Colonic mucosa (tissue), 4 donors: ENCODE results near the gene ARL2BP. TPM values are rescaled to one million over a fixed set of nuclear protein-coding genes. Genes with fewer than 3 reads are reported as not detected.
A peak's percentile ranks its signal among the peaks of the same experiment; 100 is the strongest.
"Not testable (repeated sequence)": the region's sequence is repeated elsewhere in the genome, so short reads cannot be mapped to it uniquely, and the experiment has no call there.

Experiments used
- DNase-seq: peaks from one replicate; pipeline ENCODE4 v3.0.0-alpha.2; 2020
- H3K27ac ChIP-seq: fragments of 200-600 bp; one replicate; pipeline ENCODE4 v1.8.0; 2021
- H3K27me3 ChIP-seq: fragments of 200-600 bp; one replicate; pipeline ENCODE4 v1.8.0; 2021
- H3K36me3 ChIP-seq: fragments of 200-600 bp; one replicate; pipeline ENCODE4 v1.8.0; 2021
- H3K4me1 ChIP-seq: fragments of 200-600 bp; one replicate; pipeline ENCODE4 v1.8.0; 2021; ENCODE audit warnings: mild to moderate bottlenecking
- H3K4me3 ChIP-seq: fragments of 200-600 bp; one replicate; pipeline ENCODE4 v1.8.0; 2021
- H3K9ac ChIP-seq, 2 donors: one replicate each; pipeline ENCODE4 v1.7.0; 2013; ENCODE audit warnings: control low read depth in 2 of 2, low read depth in 2 of 2, low read length in 2 of 2
- H3K9me3 ChIP-seq: fragments of 200-600 bp; one replicate; pipeline ENCODE4 v1.8.0; 2021
- intact Hi-C: fragments of 100-400 bp; cut with DNase I; formaldehyde crosslinking; loops from one replicate; pipeline ENCODE4 v1.14.1; 2022
- total RNA-seq, 2 donors: library from RNA; stranded (reverse); fragmentation: NEBNext Ultra II Directional in 1 of 2; extraction: Animal tissue kit (Norgen Biotek cat#: 25700) in 1 of 2; gene quantifications; one replicate each; pipeline ENCODE4 v1.2.1, GENCODE V29; 2021
- TF ChIP-seq, protein P1 (sequence below): fragments of 200-600 bp; IDR thresholded peaks from one replicate; pipeline ENCODE4 v1.8.0; 2022; ENCODE audit warnings: antibody characterized with exemption, mild to moderate bottlenecking
- donor health status: healthy.
- donor health status: DM: no; HTN: no; CAD: no.
- donor health status: DM: no; HTN: no; CAD: no.

The ARL2BP gene
- total RNA-seq, 2 donors from 2014 or later = 28.6 to 32.7 TPM

DNA sequence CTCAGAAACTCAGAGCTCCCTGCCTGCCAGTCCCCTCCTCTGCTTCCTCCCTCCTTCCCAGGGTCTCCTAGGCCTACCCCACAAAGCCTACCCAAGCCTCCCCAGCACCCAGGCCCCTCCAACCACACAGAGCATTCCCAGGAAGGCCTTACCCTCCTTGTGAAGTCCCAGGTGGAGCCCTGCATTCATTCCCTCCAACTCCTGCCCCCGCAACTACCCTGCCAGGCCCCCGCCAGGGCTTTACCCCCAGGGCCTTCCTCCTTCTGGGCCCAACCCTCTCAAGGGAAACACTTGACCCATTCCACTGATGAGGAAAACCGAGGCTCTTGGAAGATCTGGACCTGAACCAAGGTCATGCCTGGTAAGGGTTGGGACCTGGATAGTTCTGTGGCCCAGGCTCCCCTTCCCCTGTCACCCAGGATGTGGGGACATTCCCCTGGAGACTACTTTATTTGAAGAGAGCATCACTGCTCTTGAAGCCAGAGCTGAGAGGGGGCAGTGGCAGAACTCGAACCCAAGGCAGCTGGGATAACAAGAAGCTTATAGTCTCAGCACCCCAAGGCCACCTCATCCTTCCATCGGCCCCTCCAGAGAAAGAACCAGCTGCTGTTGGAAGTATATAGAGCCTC, 26.9 kb downstream of the ARL2BP start:
- Histone ChIP-seq H3K9ac (no peak overlapping the region), H3K27me3 (no peaks in the 10 kb centered on the region), H3K27ac (no peak overlapping the region), H3K9me3 (no peaks in the 10 kb centered on the region), H3K36me3 (no peaks in the 10 kb centered on the region), H3K4me1 (peaks cover 4% of the 10 kb centered on the region), H3K4me3 (no peak overlapping the region)
- intact Hi-C loops = no loop called here
- TF ChIP-seq, protein P1, sequence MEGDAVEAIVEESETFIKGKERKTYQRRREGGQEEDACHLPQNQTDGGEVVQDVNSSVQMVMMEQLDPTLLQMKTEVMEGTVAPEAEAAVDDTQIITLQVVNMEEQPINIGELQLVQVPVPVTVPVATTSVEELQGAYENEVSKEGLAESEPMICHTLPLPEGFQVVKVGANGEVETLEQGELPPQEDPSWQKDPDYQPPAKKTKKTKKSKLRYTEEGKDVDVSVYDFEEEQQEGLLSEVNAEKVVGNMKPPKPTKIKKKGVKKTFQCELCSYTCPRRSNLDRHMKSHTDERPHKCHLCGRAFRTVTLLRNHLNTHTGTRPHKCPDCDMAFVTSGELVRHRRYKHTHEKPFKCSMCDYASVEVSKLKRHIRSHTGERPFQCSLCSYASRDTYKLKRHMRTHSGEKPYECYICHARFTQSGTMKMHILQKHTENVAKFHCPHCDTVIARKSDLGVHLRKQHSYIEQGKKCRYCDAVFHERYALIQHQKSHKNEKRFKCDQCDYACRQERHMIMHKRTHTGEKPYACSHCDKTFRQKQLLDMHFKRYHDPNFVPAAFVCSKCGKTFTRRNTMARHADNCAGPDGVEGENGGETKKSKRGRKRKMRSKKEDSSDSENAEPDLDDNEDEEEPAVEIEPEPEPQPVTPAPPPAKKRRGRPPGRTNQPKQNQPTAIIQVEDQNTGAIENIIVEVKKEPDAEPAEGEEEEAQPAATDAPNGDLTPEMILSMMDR = no peak
- no peak for DNase-seq

DNA sequence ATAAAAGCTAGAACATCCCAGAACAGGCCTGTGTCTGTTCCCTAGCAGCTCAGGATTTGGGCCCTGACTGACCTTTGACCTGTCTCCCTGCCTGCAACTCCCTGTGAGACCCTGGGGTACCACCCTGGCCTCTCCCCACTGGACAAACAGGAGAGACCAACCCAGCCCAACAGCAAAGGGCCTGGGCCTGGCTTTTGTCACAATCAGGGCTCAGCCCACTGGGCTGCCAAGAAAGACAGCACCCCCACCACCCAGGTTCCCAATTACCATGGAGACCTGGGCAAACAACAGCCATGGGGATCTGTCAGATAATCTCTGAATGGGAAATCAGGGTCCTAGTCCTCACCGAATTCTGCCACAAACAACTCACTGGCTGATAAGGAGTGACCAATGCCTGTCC, 28.3 kb downstream of the ARL2BP start:
- Histone ChIP-seq H3K27me3 (no peaks in the 10 kb centered on the region), H3K4me1 (peaks cover 9% of the 10 kb centered on the region)

DNA sequence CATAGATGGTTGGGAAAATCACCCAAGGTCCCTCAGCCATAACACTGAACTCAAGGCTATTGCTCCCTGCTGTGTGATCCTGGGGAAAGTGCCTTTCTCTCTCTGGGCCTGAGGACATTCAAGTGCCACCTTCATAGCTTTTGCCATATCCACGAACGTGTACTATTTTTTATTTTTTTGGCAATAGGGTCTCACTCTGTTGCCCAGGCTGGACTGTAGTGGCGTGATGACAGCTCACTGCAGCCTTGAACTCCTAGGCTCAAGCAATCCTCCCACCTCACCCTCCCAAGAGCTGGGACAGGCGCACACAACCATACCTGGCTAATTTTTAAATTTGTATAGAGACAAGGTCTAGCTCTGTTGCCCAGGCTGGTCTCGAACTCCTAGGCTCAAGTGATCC, 28.8 kb downstream of the ARL2BP start:
- Histone ChIP-seq H3K9ac (no peak overlapping the region), H3K27ac (no peak overlapping the region), H3K4me1 (peaks cover 9% of the 10 kb centered on the region), H3K9me3 (no peaks in the 10 kb centered on the region), H3K36me3 (no peaks in the 10 kb centered on the region), H3K4me3 (no peak overlapping the region), H3K27me3 (no peaks in the 10 kb centered on the region)
- TF ChIP-seq, protein P1 = no peak
- DNase-seq = no peak
- intact Hi-C loops = no loop called here

More for the DNA sequence above, 28.3 kb downstream of the ARL2BP start:
- Histone ChIP-seq H3K9ac (peak overlapping the region in 1 of 2 donors; percentile 2), H3K36me3 (no peaks in the 10 kb centered on the region), H3K4me3 (no peak overlapping the region), H3K27ac (no peak overlapping the region), H3K9me3 (no peaks in the 10 kb centered on the region)
- TF ChIP-seq, protein P1 = no peak
- intact Hi-C loops = no loop called here
- DNase-seq = no peak

DNA sequence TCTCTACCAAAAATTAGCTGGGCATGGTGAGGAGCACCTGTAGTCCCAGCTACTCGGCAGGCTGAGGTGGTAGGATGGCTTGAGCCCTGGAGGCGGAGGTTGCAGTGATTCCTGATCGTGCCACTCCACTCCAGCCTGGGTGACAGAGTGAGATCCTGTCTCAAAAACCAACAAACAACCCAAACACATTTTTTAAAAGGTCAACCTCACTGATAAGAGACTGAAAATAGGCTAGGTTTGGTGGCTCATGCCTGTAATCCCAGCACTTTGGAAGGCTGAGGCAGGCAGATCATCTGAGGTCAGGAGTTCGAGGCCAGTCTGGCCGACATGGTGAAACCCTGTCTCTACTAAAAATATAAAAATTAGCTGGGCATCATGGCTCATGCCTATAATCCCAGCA, 30.9 kb downstream of the ARL2BP start:
- H3K36me3 ChIP-seq, H3K9ac ChIP-seq, intact Hi-C loops, H3K27ac ChIP-seq, H3K4me1 ChIP-seq, H3K27me3 ChIP-seq, H3K4me3 ChIP-seq, H3K9me3 ChIP-seq, DNase-seq: not testable (repeated sequence)

DNA sequence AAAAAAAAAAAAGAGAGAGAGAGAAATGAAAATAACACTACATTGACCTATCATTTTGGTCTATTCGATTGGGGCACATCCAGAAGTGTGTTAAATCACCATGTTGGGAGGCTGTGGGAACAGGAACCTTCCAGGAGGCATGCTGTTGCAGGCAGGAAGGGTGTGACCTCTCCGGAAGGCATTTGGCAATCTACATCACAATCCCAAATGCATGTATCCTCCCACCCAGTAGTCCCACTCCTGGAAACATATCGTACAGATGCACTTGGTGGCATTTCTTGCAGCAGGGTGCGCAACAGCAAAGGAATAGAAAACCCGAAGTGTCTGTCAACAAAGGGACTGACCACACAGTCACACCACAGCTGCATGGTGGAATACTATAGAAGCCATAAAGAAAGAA, 31.5 kb downstream of the ARL2BP start:
- TF ChIP-seq, protein P1 = no peak
- no peak for DNase-seq
- intact Hi-C loops = no loop called here
- no peak overlapping the region for H3K9ac ChIP-seq
- no peak overlapping the region for H3K4me3 ChIP-seq
- H3K4me1 ChIP-seq = peaks cover 5% of the 10 kb centered on the region
- no peaks in the 10 kb centered on the region for H3K9me3 ChIP-seq
- H3K27me3 ChIP-seq = no peaks in the 10 kb centered on the region
- H3K27ac ChIP-seq = no peak overlapping the region
- H3K36me3 ChIP-seq = no peaks in the 10 kb centered on the region

DNA sequence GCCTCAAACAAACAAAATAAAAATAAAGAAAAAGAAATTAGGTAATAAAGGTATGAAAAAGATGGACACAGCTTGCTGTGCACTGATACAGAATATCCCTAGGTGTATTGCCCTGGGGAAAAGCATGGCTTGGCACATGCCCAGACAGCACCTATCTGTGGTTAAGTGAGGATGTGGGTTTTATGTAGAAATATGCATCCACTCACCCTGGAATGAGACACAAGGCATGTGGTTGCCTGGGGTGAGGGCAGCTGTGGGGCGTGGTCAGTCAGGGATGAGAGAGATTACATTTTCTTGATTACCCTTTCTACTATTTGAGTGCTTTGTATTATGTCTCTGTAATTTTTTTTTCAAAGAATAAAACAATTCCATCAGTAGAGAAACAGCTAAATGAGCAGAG, 32.5 kb downstream of the ARL2BP start:
- H3K9ac ChIP-seq = no peak overlapping the region
- intact Hi-C loops = no loop called here
- no peaks in the 10 kb centered on the region for H3K9me3 ChIP-seq
- H3K4me1 ChIP-seq = peaks cover 5% of the 10 kb centered on the region
- no peaks in the 10 kb centered on the region for H3K27me3 ChIP-seq
- H3K27ac ChIP-seq = no peak overlapping the region
- TF ChIP-seq, protein P1 = no peak
- no peak overlapping the region for H3K4me3 ChIP-seq
- no peaks in the 10 kb centered on the region for H3K36me3 ChIP-seq
- DNase-seq = peak; percentile 48
